Muscle of back (tissue), 11 donors: Measurements from ENCODE around the gene ANKRD18A. TPM values are rescaled to one million over a fixed set of nuclear protein-coding genes. Genes with fewer than 3 reads are reported as not detected.
A peak's percentile ranks its signal among the peaks of the same experiment; 100 is the strongest.
"Not testable (repeated sequence)": the region's sequence is repeated elsewhere in the genome, so short reads cannot be mapped to it uniquely, and the experiment has no call there.

Experiments used
- DNase-seq, 3 donors: peaks; one replicate each; pipeline versions ENCODE4 v3.0.0 to v3.0.0-alpha.2; 2013
- polyA plus RNA-seq, 10 donors: library from polyadenylated mRNA; unstranded; fragments of 120-200 nt; gene quantifications; one replicate each; pipeline ENCODE4 v1.2.1, GENCODE V29; 2013; ENCODE audit not compliant: insufficient read length in 10 of 10

The ANKRD18A gene
- polyA plus RNA-seq, 10 donors, result 0.09 to 0.57 (median 0.26) TPM; not detected in 3

DNA sequence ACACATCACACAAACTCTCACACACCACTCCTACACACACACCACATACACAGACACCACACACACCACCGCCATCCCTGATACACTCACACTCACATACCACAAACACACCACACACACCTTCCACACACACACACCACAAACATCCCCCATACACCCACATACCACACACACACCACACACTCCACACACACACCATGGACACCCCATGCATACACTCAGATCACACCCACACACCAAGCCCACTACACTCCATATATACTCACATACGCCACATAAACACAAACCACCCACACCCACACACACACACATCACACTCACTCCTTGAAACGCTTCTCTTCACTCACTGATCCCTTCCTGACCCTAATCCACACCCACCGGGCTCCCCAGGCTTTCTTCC, 9.1 kb upstream of the ANKRD18A start:
- no peak for DNase-seq

DNA sequence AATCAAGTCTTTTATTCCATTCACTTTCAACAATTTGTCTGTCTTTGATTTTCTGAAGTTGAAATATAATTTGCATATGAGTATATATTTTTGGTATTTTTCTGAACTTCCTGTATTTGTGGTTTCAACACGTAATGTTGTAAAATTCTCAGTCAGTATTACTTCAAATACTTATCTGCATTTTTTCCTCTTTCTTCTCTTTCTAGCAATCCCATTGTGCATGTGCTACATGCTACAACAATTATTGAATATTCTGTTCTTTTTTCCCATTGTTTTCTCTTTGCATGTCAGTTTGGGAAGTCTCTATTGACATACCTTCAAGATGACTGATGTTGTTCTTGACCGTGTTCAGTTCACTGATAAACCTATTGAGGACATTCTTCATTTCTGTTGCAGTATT, 5.6 kb upstream of the ANKRD18A start:
- no peak for DNase-seq

GRCh38 chr9:38622951-38623350, 2.6 kb upstream of the ANKRD18A start:
- no peak for DNase-seq

GRCh38 chr9:38622288-38622674, 1.9 kb upstream of the ANKRD18A start:
- no peak for DNase-seq

- peak in 2 of 3 donors; percentile 4 to 38 for DNase-seq
These were observed 1.3 kb upstream of the ANKRD18A start for GRCh38 chr9:38621434-38622287.

GRCh38 chr9:38619556-38620447, 594 bp downstream of the ANKRD18A start:
- peak in 1 of 3 donors; percentile 12 for DNase-seq

DNA sequence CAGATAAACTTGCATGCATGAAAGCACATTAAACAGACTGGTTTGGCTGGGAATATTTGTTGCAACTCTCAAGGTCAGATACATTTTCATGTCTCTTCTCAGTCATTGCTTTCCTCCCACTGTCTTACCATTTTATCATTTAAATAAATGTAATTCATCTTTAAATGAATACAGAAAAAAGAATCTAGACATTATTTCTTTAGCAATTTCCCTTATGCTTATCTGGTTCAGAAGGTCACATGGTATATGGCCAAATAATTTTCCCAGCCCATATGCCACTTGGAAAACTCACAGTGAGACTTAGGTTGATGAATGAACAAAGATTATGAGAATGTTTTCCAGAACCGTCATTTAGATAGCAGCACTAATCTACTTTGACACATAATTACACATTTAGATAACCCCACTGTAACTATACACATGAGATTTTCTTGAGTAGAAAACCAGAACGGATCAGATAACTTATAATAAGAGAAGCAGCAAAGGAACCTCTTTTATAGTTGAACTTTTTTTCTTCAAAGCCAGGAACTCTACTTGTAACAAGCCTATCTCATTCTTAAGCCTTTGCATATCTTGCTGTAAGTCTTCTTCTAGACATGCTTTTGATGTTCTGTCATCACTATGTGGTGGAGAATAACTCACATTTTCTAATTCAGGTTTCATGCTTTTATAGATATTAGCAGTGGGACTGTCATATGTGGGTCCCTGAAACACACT, 22.2 kb downstream of the ANKRD18A start:
- not testable (repeated sequence) for DNase-seq

DNA sequence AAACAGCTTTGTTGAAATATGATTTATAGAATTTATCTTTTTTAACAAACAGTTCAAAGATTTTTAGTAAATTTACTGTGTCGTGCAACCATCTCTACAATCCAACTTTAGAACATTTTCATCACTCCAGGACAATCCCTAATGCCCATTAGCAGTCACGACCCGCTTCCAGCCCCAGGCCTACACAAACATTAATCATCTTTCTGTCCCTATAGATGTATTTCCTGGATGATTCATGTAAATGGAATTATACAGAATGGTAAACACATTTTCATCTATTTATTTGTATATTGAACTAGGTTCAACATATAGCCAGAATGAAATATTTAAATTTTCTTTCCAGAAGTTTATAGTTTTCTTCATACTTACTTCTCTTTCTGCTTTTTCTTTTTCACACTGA, 25.3 kb downstream of the ANKRD18A start:
- DNase-seq, result not testable (repeated sequence)

- DNase-seq, result peak; percentile 18 to 30 (median 27)
These were observed 28.9 kb downstream of the ANKRD18A start for GRCh38 chr9:38591346-38592063.

DNA sequence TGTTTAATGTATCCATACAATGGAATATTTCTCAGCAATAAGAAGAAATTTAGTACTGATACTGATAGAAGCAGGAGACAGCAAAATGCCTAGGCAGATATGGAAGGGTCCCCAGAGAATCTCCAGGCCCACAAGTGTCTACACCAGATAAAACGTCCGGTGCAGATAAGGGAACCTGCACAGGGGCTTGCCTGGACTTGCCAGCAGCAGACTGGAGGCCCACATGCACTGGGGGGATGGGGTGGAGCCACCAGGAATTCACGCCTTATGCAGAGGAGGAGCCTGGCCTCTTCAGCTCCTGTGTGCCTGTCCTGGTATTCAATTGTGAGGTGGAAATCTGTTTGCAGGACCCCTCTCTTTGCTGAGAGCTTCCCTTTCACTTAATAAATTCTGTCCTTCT, 36.6 kb downstream of the ANKRD18A start:
- not testable (repeated sequence) for DNase-seq

- DNase-seq, result not testable (repeated sequence)
These were observed 40.3 kb downstream of the ANKRD18A start for GRCh38 chr9:38580112-38580511.

GRCh38 chr9:38576181-38576580, 44.2 kb downstream of the ANKRD18A start:
- not testable (repeated sequence) for DNase-seq

GRCh38 chr9:38566048-38566447, 54.3 kb downstream of the ANKRD18A start:
- DNase-seq, result not testable (repeated sequence)

DNA sequence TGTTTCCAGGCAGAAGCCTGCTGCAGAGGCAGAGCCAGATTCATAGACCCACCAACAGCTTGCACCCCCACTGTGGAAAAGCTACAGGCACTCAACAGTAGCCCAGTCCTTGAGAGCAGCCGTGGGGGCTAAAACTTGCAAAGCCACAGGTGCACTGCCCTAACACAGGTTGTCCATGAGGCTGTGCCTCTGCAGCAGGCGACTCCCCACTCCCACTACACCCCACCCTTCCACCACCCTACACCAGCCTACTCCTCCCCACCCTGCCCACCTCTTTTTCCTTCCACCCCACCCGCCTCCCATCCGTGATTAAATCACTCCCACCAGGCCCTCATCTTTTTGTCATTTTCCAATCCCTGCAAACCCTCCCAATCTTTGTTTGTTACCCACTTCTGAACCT, 55.2 kb downstream of the ANKRD18A start:
- not testable (repeated sequence) for DNase-seq

DNA sequence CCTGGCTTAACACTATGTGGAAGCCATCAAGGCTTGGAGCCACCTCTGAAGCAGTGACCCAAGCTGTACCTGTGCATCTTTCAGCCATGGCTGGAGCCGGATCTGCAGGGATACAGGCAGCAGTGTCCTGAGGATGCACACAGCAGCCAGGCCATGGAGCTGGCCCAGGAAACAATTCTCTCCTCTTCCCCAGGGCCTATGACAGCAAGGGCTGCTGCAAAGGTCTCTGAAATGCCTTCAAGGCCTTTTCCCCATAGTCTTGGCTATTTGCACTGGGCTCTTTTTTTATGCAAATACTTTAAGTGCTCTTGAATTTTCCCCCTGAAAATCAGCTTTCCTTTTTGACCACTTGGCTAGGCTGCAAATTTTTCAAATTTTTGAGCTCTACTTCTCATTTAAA, 56.5 kb downstream of the ANKRD18A start:
- DNase-seq, result not testable (repeated sequence)

DNA sequence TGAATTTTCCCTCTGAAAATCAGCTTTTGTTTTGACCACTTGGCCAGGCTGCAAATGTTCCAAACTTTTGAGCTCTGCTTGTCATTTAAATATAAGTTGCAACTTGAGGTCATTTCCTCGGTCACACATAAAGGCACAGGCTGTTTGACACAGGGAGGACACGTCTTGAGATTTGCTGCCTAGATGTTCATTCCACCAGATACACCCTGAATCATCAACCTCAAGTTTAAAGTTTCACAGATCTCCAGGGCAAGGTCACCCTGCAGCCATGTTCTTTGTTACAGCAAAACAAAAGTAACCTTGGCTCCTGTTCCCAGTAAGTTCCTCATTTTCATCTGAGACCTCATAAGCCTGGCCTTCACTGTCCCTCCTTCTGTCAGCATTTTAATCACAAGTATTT, 59.3 kb downstream of the ANKRD18A start:
- DNase-seq, result not testable (repeated sequence)

DNA sequence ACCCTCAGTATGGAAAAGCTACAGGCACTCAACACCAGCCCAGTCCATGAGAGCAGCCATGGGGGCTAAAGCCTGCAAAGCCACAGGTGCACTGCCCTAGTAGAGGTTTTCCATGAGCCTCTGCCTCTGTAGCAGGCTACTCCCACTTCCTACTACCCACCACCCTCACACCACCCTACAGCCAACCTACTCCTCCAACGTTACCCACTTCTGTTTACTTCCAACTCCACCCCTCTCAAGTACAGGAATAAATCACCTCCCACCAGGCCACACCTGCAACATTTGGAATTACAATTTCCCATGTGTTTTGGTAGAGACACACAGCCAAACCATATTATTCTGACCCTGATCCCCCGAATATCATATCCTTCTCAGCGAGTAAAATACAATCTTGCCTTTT, 61.2 kb downstream of the ANKRD18A start:
- DNase-seq, result not testable (repeated sequence)

- not testable (repeated sequence) for DNase-seq
These were observed 62.6 kb downstream of the ANKRD18A start for GRCh38 chr9:38557746-38558145.

DNA sequence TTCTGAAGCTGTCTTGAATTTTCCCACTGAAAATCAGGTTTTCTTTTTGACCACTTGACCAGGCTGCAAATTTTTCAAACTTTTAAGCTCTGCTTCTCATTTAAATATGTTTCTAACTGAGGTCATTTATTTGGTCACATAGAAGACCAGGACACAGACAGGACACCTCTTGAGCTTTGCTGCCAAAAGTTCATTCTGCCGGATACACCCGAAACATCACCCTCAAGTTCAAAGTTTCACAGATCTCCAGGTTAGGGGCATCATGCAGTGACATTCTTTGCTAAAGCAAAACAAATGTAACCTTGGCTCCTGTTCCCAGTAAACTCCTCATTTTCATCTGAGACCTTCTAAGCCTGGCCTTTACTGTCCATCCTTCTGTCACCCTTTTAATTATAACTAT, 65.4 kb downstream of the ANKRD18A start:
- DNase-seq, result not testable (repeated sequence)

DNA sequence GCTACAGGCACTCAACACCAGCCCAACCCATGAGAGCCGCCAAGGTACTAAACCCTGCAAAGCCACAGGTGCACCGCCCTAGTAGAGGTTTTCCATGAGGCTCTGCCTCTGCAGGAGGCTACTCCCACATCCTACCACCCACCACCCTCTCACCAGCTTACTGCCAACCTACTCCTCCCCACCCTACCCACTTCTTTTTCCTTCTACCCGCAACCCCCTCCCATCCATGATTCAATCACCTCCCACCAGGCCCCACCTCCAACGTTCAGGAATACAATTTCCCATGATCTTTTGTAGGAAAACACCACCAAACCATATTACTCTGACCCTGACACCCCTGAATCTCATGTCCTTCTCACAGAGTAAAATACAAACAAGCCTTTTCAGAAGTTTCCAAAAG, 67.4 kb downstream of the ANKRD18A start:
- DNase-seq, result not testable (repeated sequence)

DNA sequence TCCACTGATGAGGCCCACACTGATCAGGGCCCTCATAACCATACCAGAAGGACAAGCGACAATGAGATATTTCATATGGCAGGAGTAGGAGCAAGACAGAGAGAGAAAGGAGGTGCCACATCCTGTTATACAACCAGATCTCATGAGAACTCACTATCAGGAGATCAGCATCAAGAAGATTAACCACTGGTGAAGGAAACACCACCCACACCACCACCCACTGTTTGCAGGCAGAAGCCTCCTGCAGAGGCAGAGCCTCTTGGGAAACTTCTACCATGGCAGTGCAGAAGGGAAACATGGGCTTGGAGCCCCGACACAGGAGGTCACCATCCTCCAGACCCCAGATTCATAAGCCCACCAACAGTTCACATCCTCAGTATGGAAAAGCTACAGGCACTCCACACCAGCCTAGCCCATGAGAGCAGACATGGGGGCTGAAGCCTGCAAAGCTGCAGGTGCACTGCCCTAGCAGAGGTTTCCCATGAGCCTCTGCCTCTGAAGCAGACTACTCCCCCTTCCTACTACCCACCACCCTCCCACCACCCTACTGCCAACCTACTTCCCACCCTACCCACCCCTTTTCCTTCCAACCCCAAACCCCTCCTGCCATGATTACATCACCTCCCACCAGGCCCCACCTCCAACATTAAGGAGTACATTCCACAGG, 73.8 kb downstream of the ANKRD18A start:
- not testable (repeated sequence) for DNase-seq
